Femur (tissue), 1 donor: Measurements from ENCODE around the gene LRRC53.

Experiments used
- DNase-seq: peaks from one replicate; pipeline ENCODE4 v3.0.0-alpha.2; 2017

The LRRC53 gene

GRCh38 chr1:74429580-74429979, 82.8 kb downstream of the LRRC53 start:
- DNase-seq, result no peak

- no peak for DNase-seq
These were observed 84.7 kb downstream of the LRRC53 start for GRCh38 chr1:74427681-74428080.

- no peak for DNase-seq
These were observed 86.0 kb downstream of the LRRC53 start for GRCh38 chr1:74426208-74426937.

GRCh38 chr1:74425676-74426075, 86.7 kb downstream of the LRRC53 start:
- no peak for DNase-seq

- no peak for DNase-seq
These were observed 88.9 kb downstream of the LRRC53 start for GRCh38 chr1:74423471-74423870.

- no peak for DNase-seq
These were observed 89.8 kb downstream of the LRRC53 start for GRCh38 chr1:74422421-74423292.

- no peak for DNase-seq
These were observed 91.9 kb downstream of the LRRC53 start for GRCh38 chr1:74420467-74420866.
